KBM-7 (cell line): ENCODE results near the gene SEMA4B.
"Not testable (repeated sequence)": the region's sequence is repeated elsewhere in the genome, so short reads cannot be mapped to it uniquely, and the experiment has no call there.

Source experiments
- DNase-seq: peaks from one replicate; pipeline ENCODE4 v3.0.0-alpha.2; 2015
- in situ Hi-C: fragments of 300-500 bp; cut with MboI; formaldehyde crosslinking; loops from 2 replicates; pipeline ENCODE4 v1.14.3; 2020; ENCODE audit warnings: low sequenced_read_pairs, low pct_unique_long_range_greater_than_20kb, mixed read lengths

SEMA4B gene, protein sequence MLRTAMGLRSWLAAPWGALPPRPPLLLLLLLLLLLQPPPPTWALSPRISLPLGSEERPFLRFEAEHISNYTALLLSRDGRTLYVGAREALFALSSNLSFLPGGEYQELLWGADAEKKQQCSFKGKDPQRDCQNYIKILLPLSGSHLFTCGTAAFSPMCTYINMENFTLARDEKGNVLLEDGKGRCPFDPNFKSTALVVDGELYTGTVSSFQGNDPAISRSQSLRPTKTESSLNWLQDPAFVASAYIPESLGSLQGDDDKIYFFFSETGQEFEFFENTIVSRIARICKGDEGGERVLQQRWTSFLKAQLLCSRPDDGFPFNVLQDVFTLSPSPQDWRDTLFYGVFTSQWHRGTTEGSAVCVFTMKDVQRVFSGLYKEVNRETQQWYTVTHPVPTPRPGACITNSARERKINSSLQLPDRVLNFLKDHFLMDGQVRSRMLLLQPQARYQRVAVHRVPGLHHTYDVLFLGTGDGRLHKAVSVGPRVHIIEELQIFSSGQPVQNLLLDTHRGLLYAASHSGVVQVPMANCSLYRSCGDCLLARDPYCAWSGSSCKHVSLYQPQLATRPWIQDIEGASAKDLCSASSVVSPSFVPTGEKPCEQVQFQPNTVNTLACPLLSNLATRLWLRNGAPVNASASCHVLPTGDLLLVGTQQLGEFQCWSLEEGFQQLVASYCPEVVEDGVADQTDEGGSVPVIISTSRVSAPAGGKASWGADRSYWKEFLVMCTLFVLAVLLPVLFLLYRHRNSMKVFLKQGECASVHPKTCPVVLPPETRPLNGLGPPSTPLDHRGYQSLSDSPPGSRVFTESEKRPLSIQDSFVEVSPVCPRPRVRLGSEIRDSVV

DNA sequence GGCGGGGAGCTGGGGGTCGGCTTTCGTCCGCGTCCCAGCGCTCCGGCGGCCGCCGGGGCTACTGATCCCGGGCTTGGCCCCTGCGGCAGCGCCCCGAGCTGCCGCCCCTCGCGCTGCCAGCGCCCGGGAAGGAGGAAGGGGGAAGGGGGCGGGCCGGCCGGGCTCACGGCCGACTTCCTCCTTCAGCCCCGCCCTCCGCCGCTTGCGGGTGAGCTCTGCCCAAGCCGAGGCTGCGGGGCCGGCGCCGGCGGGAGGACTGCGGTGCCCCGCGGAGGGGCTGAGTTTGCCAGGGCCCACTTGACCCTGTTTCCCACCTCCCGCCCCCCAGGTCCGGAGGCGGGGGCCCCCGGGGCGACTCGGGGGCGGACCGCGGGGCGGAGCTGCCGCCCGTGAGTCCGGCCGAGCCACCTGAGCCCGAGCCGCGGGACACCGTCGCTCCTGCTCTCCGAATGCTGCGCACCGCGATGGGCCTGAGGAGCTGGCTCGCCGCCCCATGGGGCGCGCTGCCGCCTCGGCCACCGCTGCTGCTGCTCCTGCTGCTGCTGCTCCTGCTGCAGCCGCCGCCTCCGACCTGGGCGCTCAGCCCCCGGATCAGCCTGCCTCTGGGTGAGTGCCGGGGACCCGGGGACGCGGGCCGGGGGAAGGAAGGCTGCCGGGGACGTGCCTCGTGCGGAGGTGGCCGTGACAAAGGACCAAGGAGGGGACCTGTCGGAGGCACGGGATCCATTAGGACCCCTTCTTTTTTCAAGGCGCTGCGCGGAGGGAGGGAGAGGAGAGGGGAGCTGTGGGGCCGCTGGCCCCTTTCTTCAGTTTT, at the start of gene SEMA4B:
TSS of gene SEMA4B (plus strand) at position 201 of the 814 bp plus-strand sequence. CDS start at position 450, 249 bp downstream.
- DNase-seq, result peak; percentile 71
- in situ Hi-C loops, result no loop called here

DNA sequence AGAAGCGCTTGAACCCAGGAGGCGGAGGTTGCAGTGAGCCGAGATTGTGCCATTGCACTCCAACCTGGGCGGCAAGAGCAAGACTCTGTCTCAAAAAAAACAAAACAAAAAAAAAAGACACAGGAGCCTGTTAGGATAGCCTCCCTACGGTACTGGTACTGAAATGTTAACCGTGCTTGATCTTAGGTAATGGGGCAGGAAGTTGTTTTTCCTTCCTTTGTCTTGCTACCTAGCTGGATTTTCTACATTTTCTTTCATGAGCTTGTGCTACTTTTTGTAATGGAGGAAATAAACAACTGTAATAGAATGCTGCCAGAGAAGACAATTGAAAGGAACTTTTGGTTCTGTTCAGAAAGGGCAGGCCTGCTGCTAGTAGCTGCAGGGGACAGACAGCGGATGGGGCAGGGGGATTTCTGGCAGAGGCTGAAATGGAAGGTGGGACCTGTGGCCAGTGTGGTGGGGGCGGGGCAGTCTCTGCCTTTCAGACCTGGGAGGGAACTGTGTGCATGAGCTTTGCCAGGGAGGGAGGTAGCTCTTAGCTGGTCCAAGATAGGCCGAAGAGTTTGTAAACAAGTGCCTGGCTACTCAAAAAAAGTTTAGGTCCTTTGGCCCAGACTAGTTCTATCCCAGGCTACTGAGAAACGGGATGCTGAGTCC, 49.0 kb upstream of the SEMA4B start:
- DNase-seq, result no peak
- in situ Hi-C loops, result no loop called here

DNA sequence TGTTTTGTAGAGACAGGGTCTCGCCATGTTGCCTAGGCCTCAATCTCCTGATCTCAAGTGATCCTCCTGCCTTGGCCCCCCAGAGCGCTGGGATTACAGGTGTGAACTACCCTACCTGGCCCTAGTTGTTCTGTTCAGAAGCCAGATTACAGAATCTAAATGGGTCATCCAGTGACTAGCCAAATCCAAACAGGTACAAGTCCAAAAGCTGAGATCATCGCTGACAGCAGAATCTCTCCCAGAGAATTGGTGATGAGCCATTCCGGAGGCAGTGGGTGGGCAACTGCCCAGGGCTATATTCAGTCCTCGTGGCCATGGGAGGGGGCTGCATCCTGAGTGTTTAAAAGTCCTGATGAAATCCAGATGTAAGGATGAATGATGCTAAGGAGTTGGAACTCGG, 47.5 kb upstream of the SEMA4B start:
- no peak for DNase-seq
- in situ Hi-C loops, result no loop called here

DNA sequence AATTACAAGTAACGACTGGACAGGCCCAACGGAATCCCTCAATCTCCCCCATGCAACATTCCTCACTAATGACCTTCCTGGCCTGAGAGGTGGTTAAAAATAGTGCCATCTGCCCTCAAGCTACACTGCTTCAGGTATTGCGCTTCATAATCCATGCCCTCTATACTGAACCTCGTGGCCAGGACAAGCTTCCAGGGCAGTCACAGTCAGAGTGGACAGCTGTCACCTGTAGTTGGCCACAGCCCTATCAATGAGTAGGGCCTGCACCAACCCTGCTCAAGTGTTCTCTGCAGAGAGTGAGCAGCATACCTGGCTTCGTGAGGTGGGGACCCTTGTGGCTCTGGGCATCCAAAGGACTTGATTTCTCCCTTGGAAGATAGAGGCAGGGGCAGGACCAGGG, 46.9 kb upstream of the SEMA4B start:
- in situ Hi-C loops, result no loop called here
- DNase-seq, result no peak

DNA sequence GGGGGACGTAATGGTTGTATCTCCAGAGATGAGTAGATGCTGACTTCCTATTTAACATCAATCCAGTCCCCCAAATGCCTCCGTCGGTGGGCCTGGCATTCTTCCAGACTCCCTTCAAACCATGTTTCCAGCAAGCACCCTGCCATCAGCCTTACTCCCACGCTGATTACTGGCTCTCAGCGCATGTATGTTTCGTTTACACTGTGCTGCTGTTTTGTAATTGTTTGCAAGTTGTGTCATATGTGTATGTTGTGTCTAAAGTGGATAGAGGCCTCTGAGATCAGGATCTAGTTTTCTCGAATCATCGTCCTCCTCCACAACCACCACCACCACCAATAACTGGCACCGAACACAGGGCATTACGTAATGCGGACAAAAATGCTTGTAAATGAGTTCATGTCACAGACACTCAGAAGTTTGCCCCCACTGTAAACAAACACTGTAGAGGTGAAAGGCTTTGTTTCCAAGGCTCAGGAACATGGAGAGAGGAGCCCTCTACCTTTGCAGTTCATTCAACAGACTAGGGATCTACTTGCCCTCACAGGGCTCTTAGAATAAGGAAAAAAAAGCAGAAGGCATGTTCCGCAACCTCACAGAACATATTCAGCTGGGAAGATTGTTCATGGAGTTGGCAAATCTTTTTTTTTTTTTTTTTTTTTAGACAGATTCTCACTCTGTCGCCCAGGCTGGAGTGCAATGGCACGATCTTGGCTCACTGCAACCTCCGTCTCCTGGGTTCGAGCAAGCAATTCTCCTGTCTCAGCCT, 46.1 kb upstream of the SEMA4B start:
- in situ Hi-C loops, result no loop called here
- peak; percentile 33 for DNase-seq

DNA sequence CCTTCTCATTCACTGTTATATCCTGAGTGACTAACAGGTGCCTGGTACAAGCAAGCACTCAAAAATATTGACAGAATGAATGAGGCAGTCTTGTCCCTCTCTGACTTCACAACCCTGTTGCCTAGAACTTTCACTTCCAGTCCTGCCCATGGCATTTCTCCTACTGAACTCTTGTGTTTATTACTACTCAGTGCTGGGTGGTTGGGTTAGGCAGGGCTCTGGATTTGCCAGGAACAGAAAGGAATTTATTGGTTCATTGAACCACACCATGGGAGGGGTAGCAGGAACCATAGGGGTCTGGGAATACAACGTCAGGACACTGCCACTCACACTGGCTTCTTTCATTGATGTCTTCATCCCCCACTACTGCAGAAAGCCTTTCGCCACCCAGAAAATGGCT, 41.9 kb upstream of the SEMA4B start:
- in situ Hi-C loops, result no loop called here
- DNase-seq, result no peak

DNA sequence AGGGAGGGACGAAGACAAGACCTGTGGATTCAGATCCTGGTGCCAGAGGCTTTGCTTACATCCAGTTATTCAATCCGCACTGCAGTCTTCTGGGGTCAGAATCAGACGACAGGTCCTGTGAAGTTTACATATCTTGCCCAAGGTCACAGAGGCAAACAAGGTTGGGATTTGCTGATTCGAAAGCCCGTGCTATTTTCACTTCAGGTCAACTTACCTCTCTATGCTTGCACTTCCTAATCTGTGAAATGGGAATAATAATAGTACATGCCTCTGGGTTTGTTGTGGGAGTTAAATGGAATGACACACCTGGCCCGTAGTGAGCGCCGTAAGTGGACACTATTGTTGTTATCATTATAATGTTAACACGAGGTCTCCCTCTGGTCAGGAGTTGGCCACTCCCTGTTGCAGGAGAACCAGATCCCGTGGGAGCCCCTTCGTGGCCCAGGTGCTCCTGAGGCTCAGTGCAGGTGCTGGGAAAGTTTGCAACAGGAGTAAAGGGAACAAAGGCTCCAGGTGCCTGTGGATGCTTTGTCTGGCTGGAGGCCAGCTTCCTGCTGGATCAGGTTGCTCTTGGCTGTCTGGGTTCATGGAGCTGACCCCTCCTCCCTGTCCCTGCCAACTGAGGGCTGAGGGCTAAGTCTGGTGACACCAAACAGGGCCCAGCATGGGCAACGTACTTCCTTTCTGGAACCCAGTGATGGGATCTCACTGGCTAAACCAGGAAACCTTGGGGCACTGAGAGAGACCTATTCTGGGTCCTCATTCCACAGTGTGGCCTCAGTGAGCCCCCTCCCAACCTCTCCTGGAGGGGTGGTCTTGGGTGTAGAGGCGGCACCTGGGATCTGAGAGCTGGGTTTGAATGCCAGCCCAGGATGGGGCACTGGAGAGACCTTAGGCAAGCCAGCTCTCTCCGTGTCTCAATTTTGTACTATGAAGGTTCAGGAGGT, 40.1 kb upstream of the SEMA4B start:
- in situ Hi-C loops, result no loop called here
- no peak for DNase-seq

DNA sequence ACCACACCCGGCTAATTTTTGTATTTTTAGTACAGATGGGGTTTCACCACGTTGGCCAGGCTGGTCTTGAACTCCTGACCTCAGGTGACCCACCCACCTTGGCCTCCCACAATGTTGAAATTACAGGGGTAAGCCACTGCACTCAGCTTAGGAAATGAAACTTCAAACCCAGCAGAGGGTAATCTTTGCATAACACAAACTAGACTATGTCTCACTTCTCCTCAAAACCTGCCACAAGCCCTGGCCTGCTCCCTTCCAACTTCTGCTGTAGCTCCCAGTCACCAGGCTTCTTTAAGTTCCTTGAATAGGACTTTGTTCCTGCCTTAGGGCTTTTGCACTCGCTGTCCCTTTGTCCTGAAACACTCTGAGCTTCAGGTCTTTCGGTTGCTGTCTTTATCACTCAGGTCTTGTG, 39.2 kb upstream of the SEMA4B start:
- in situ Hi-C loops, result no loop called here
- DNase-seq, result no peak

DNA sequence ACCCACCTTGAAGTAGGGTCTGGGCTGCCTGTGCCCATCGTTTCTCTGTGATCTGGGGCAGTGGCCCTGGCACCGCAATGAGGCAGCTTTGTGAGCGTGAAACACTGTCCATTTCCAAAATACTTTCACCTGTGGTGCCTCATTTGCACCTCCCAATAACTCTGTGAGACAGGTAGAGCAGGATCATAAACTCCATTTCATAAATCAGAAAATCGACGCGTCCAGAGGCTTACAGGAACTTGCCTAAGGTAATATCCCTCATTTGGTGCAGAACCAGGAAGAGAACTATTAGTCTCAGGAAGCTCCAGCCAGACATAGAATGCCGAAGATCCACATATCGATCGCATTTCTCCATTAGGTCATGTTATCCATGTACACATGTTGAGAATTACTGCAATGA, 38.2 kb upstream of the SEMA4B start:
- DNase-seq, result no peak
- in situ Hi-C loops, result no loop called here

DNA sequence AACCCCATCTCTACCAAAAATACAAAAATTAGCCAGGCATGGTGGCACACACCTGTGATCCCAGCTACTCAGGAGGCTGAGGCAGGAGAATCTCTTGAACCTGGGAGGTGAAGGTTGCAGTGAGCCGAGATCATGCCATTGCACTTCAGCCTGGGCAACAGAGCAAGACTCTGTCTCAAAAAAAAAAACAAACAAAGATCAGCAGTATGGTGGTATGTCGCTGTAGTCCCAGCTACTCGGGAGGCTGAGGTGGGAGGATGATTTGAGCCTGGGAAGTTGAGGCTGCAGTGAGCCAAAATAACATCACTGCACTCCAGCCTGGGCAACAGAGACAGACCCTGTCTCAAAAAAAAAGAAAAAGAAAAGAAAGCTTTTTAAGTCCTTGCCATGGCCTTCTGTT, 36.9 kb upstream of the SEMA4B start:
- DNase-seq, in situ Hi-C loops: not testable (repeated sequence)

DNA sequence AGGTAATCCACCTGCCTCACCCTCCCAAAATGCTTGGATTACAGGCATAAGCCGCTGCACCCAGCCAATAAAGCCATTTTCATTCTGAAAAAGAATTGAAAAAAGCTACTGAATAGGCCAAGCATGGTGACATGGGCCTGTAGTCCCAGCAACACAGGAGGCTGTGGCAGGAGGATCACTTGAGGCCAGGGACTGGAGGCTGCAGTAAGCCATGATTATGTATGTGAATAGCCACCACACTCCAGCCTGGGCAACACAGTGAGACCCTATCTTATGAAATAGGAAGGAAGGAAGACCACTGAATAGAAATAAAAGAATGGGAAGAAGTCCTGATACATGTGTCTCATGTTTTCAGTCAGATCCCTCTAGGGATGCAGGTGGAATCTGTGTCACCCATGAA, 36.0 kb upstream of the SEMA4B start:
- in situ Hi-C loops, result no loop called here
- no peak for DNase-seq

DNA sequence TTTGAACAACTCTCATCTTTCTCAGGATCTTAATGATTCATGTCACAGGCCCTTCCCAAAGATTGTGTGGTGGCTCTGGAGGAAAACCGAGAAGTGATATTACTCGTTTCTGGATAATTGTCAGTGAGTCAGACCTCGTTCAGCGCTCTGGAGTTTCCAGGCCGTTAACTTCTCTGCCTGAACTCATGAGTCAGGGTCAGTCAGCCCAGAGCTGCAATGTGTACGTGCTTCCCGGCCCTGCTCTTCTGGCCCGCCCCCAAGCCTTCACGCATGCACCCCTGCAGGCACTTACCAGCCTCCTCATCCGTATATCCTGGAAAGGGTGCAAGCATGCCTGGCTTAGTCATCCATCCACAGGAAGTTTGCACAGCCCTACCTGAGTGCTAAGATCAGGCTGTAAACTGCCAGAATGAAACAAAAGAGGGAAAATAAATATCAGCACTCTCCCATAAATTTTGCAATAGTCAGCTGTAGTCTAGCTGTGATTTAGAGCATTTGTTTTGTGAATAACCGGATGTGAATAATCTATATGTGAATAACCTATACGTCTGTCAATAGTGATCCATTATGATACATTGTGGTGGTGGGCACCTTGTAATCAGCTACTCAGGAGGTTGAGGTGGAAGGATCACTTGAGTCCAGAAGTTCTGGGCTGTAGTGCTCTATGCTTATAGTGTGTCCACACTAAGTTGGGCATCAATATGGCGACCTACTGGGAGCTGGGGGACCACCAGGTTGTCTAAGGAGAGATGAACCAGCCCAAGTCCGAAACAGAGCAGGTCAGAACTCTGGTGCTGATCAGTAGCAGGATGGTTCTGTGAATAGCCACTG, 35.3 kb upstream of the SEMA4B start:
- DNase-seq, result peak; percentile 73
- in situ Hi-C loops, result no loop called here

DNA sequence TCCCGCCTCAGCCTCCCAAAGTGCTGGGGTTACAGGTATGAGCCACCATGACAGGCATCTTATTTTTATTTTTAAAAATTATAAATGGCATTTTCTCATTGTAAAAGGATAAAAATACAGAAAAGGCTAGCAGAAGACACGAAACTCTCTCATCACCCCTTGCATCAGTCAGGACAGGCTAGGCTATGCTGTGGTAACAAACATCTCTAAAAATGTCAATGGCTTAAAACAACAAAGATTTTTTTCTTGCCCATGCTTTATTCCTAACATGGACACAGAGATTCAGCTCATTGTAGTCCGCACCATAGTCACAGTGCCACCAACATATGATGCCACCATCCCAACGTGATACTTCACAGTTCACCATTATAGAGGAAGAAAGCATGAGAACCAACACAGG, 34.0 kb upstream of the SEMA4B start:
- in situ Hi-C loops, result no loop called here
- DNase-seq, result no peak

DNA sequence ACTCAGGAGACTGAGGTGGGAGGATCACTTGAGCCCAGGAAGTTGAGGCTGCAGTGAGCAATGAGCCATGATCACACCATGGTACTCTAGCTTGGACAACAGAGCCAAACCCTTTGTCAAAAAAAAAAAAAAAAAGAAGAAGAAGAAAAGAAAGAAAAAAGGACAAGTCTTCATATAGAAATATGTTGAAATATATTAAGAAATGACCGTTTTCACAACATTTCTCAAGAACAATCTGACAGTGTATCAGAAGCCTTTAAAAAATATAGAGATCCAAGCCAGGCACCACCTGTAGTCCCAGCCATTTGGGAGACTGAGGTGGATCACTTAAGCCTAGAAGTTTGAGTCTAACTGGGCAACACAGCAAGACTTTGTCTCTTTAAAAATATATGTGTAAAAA, 29.5 kb upstream of the SEMA4B start:
- DNase-seq, result no peak
- in situ Hi-C loops, result no loop called here

DNA sequence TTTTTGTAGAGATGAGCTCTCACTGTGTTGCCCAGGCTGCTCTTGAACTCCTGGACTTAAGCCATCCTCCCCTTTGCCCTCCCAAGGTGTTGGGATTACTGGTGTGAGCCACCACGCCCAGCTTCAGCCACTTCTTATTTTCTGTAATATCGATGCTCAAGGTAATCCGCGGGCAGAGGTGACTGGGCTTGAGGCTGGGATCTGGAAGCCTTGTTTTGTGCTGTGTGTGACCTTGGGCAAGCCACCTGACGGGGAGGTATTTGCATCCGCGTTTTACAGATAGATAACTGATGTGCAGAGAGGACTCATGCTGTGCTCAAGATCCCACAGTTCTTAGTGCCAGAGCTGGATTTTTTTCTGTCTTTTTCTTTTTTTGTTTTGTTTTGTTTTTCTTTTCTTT, 27.8 kb upstream of the SEMA4B start:
- no peak for DNase-seq
- in situ Hi-C loops, result no loop called here

DNA sequence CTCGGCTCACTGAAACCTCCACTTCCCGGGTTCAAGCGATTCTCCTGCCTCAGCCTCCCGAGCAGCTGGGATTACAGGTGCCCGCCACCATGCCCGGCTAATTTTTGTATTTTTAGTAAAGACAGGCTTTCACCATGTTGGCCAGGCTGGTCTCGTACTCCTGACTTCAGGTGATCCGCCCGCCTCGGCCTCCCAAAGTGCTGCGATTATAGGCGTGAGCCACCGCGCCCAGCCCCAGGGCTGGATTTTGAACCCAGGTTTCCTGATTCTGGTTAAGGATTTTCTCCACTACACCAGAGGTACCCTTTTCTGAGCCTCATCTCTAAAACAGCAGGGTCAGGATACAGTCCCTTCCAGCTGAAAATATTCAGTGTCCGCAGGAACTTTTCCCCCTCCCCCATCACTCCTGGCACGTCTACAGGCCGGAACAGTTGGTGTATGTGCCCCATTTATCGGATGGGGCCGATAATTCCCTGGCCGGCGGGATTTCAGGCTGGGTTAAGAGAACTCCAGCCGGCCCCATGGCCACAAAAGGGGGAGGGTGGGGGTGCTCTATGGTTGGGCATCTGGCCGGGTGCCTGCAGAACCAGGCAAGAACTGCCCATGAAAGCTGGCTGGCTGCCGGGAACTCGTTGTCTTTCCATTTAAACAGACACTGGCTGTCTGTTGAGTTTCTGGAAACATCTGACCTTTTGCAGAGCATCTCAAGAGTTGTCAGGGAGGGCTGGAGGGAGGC, 26.8 kb upstream of the SEMA4B start:
- in situ Hi-C loops, result no loop called here
- DNase-seq, result no peak
